CD14-positive monocyte (primary cell): ENCODE data around the gene TNFRSF25. TPM values are rescaled to one million over a fixed set of nuclear protein-coding genes. Genes with fewer than 3 reads are reported as not detected.

Source experiments
- DNase-seq, 3 donors: peaks; one replicate each; pipeline ENCODE4 v3.0.0-alpha.2; 2011 to 2022
- H2AFZ ChIP-seq: 2 replicates; pipeline ENCODE4 v1.6.0; 2012; ENCODE audit warnings: mild to moderate bottlenecking, low read depth, low read length, inconsistent platforms; ENCODE audit not compliant: insufficient read depth, poor library complexity, severe bottlenecking
- H3K27ac ChIP-seq, 2 donors: 1 replicate in 1 of 2; 2 replicates in 1 of 2; pipeline ENCODE4 v1.5.1; 2012 to 2013; ENCODE audit warnings: low read length in 2 of 2, control low read depth in 1 of 2, inconsistent platforms in 1 of 2, low read depth in 1 of 2, mild to moderate bottlenecking in 1 of 2
- H3K27me3 ChIP-seq, 2 donors: one replicate each; pipeline versions ENCODE4 v1.6.0 to v1.6.1; 2011 to 2013; ENCODE audit warnings: low read length in 2 of 2; ENCODE audit not compliant: control insufficient read depth in 2 of 2, insufficient read depth in 2 of 2
- H3K36me3 ChIP-seq, 2 donors: replicated peaks in 1 of 2; 1 replicate in 1 of 2; 2 replicates in 1 of 2; pipeline versions ENCODE4 v1.5.1 to v1.6.1; 2012 to 2013; ENCODE audit warnings: low read length in 2 of 2, control low read depth in 1 of 2, inconsistent platforms in 1 of 2, mild to moderate bottlenecking in 1 of 2; ENCODE audit not compliant: insufficient read depth in 2 of 2, control insufficient read depth in 1 of 2
- H3K4me1 ChIP-seq, 2 donors: 1 replicate in 1 of 2; 2 replicates in 1 of 2; pipeline versions ENCODE4 v1.5.1 to v1.6.1; 2012 to 2013; ENCODE audit warnings: low read length in 2 of 2, control low read depth in 1 of 2, inconsistent platforms in 1 of 2, mild to moderate bottlenecking in 1 of 2, moderate library complexity in 1 of 2; ENCODE audit not compliant: insufficient read depth in 2 of 2, control insufficient read depth in 1 of 2
- H3K4me2 ChIP-seq: replicated peaks from 2 replicates; pipeline ENCODE3; 2012; ENCODE audit warnings: low read length, moderate library complexity, mild to moderate bottlenecking; ENCODE audit not compliant: poor library complexity, severe bottlenecking; ENCODE audit errors: extremely low read depth
- H3K4me3 ChIP-seq, 3 experiments: fragments of 200-600 bp in 1 of 3; sonication (generic) in 1 of 3; replicated peaks in 1 of 3; 1 replicate in 2 of 3; 2 replicates in 1 of 3; pipeline ENCODE4 v1.5.1; 2011 to 2013; ENCODE audit warnings: low read length in 3 of 3, mild to moderate bottlenecking in 3 of 3, control low read depth in 2 of 3, low read depth in 2 of 3, inconsistent platforms in 1 of 3, moderate library complexity in 1 of 3
- H3K79me2 ChIP-seq: 2 replicates; pipeline ENCODE4 v1.6.0; 2012; ENCODE audit warnings: mild to moderate bottlenecking, control low read depth, inconsistent platforms, low read length, moderate library complexity; ENCODE audit not compliant: insufficient read depth
- H3K9ac ChIP-seq: 2 replicates; pipeline ENCODE4 v1.6.0; 2017; ENCODE audit warnings: low read length, mild to moderate bottlenecking; ENCODE audit not compliant: insufficient read depth, poor library complexity, severe bottlenecking
- H3K9me3 ChIP-seq, 2 donors: replicated peaks in 1 of 2; 1 replicate in 1 of 2; 2 replicates in 1 of 2; pipeline versions ENCODE4 v1.5.1 to v1.6.1; 2012 to 2013; ENCODE audit warnings: low read length in 2 of 2, control low read depth in 1 of 2; ENCODE audit not compliant: control insufficient read depth in 1 of 2, insufficient read depth in 1 of 2
- H4K20me1 ChIP-seq: 2 replicates; pipeline ENCODE4 v1.6.0; 2012; ENCODE audit warnings: mild to moderate bottlenecking, low read length, control low read depth, moderate library complexity; ENCODE audit not compliant: insufficient read depth
- H3K27ac Mint-ChIP-seq, 7 donors: one replicate each; pipeline ENCODE4 v1.8.0; 2020; ENCODE audit warnings: mild to moderate bottlenecking in 7 of 7, mixed read lengths in 7 of 7, moderate library complexity in 6 of 7, inconsistent platforms in 2 of 7
- H3K27me3 Mint-ChIP-seq, 3 donors: one replicate each; pipeline ENCODE4 v1.8.0; 2021 to 2022; ENCODE audit warnings: low read depth in 3 of 3, mild to moderate bottlenecking in 3 of 3, mixed read lengths in 3 of 3, moderate library complexity in 3 of 3, inconsistent platforms in 1 of 3
- H3K36me3 Mint-ChIP-seq, 2 donors: one replicate each; pipeline ENCODE4 v1.8.0; 2020; ENCODE audit warnings: mixed read lengths in 2 of 2, inconsistent platforms in 1 of 2, mild to moderate bottlenecking in 1 of 2
- H3K4me1 Mint-ChIP-seq: one replicate; pipeline ENCODE4 v1.8.0; 2020; ENCODE audit warnings: mild to moderate bottlenecking, mixed read lengths
- H3K4me3 Mint-ChIP-seq, 2 donors: one replicate each; pipeline ENCODE4 v1.8.0; 2020; ENCODE audit warnings: mild to moderate bottlenecking in 2 of 2, mixed read lengths in 2 of 2, moderate library complexity in 1 of 2
- H3K9me3 Mint-ChIP-seq, 7 donors: one replicate each; pipeline ENCODE4 v1.8.0; 2020 to 2022; ENCODE audit warnings: mixed read lengths in 7 of 7, mild to moderate bottlenecking in 6 of 7, moderate library complexity in 6 of 7, inconsistent platforms in 2 of 7
- WGBS: methylation state at CpG from one replicate; pipeline ENCODE4 v1.1.5; 2013; ENCODE audit warnings: missing lambda C conversion rate; ENCODE audit not compliant: insufficient coverage; 5-methylcytosine and 5-hydroxymethylcytosine counted together
- intact Hi-C, 2 donors: fragments of 100-400 bp; cut with micrococcal nuclease; formaldehyde crosslinking; loops; one replicate each; pipeline versions ENCODE4 v1.15.0 to v1.15.1; 2023
- polyA plus RNA-seq, 3 donors: library from polyadenylated mRNA; depleted of rRNA in 1 of 3; unstranded in 2 of 3; stranded (reverse) in 1 of 3; fragments of 300-500 nt in 2 of 3; fragments of >200 nt in 1 of 3; fragmentation: Illumina TruSeq in 2 of 3; gene quantifications; 1 replicate in 2 of 3; 2 replicates in 1 of 3; pipeline ENCODE4 v1.2.3, GENCODE V29; 2012 to 2021
- TF ChIP-seq, protein P1 (sequence below): fragments of 200-600 bp; IDR thresholded peaks from one replicate; pipeline ENCODE4 v1.8.0; 2022; ENCODE audit warnings: antibody characterized with exemption, mild to moderate bottlenecking

Gene TNFRSF25
- polyA plus RNA-seq, 3 donors, result 0.33 to 3.0 (median 0.48) TPM

GRCh38 chr1:6477039-6477820 is 11.3 kb upstream of the TNFRSF25 start:
- no peaks in the 10 kb centered on the region for H4K20me1 ChIP-seq
- intact Hi-C loops, result loop anchor here in 1 of 2 donors (5.0 kb wide), 1 partner anchor 230 kb away; no protein-coding TSS in a partner anchor
- no peak overlapping the region for H3K27ac Mint-ChIP-seq
- no peak overlapping the region for H3K4me2 ChIP-seq
- H3K27me3 Mint-ChIP-seq, result peaks cover 6 to 15% (median 12%) of the 10 kb centered on the region in 3 donors
- no peaks in the 10 kb centered on the region for H3K36me3 ChIP-seq
- no peak overlapping the region for H3K27ac ChIP-seq
- H2AFZ ChIP-seq, result no peak overlapping the region
- no peak overlapping the region for H3K4me3 Mint-ChIP-seq
- H3K4me3 ChIP-seq, result no peak overlapping the region
- H3K36me3 Mint-ChIP-seq, result no peaks in the 10 kb centered on the region
- no peaks in the 10 kb centered on the region for H3K27me3 ChIP-seq
- TF ChIP-seq, protein P1, sequence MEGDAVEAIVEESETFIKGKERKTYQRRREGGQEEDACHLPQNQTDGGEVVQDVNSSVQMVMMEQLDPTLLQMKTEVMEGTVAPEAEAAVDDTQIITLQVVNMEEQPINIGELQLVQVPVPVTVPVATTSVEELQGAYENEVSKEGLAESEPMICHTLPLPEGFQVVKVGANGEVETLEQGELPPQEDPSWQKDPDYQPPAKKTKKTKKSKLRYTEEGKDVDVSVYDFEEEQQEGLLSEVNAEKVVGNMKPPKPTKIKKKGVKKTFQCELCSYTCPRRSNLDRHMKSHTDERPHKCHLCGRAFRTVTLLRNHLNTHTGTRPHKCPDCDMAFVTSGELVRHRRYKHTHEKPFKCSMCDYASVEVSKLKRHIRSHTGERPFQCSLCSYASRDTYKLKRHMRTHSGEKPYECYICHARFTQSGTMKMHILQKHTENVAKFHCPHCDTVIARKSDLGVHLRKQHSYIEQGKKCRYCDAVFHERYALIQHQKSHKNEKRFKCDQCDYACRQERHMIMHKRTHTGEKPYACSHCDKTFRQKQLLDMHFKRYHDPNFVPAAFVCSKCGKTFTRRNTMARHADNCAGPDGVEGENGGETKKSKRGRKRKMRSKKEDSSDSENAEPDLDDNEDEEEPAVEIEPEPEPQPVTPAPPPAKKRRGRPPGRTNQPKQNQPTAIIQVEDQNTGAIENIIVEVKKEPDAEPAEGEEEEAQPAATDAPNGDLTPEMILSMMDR, result no peak
- H3K9me3 ChIP-seq, result no peaks in the 10 kb centered on the region
- no peaks in the 10 kb centered on the region for H3K79me2 ChIP-seq
- WGBS, result 94% methylated on average over 21 of the region's 24 CpGs
- no peak for DNase-seq
- H3K9ac ChIP-seq, result no peak overlapping the region
- no peaks in the 10 kb centered on the region for H3K4me1 Mint-ChIP-seq
- no peaks in the 10 kb centered on the region for H3K4me1 ChIP-seq
- no peaks in the 10 kb centered on the region for H3K9me3 Mint-ChIP-seq

DNA sequence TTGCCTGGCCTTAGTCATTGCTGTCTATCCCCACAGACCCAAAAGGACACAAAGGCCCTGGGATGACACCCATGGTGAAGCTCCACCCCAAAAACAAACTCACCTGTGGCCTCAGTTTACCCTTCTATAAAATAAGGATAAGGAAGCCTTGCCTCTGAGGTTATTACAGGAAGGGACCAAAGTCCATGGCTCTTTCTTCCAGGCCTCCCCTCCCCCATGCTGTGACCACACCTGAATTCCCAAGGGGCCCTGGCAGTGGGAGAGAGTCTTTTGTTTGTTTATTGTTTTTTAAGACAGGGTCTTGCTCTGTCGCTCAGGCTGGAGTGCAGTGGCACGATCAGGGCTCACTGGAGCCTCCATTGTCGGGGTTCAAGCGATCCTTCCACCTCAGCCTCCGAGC is 10.5 kb upstream of the TNFRSF25 start:
- H2AFZ ChIP-seq, result no peak overlapping the region
- no peaks in the 10 kb centered on the region for H3K4me1 ChIP-seq
- no peaks in the 10 kb centered on the region for H4K20me1 ChIP-seq
- H3K4me1 Mint-ChIP-seq, result no peaks in the 10 kb centered on the region
- H3K4me2 ChIP-seq, result no peak overlapping the region
- H3K9me3 Mint-ChIP-seq, result peaks cover 0 to 3% (median 0%) of the 10 kb centered on the region in 7 donors
- no peaks in the 10 kb centered on the region for H3K36me3 ChIP-seq
- no peak overlapping the region for H3K4me3 ChIP-seq
- no peaks in the 10 kb centered on the region for H3K36me3 Mint-ChIP-seq
- intact Hi-C loops, result loop anchor here in 1 of 2 donors (5.0 kb wide), 1 partner anchor 229 kb away; no protein-coding TSS in a partner anchor
- peaks cover 0 to 6% of the 10 kb centered on the region in 2 donors for H3K9me3 ChIP-seq
- H3K27ac ChIP-seq, result no peak overlapping the region
- no peak overlapping the region for H3K4me3 Mint-ChIP-seq
- no peak for DNase-seq
- no peak overlapping the region for H3K27ac Mint-ChIP-seq
- peaks cover 6 to 13% (median 8%) of the 10 kb centered on the region in 3 donors for H3K27me3 Mint-ChIP-seq
- H3K9ac ChIP-seq, result no peak overlapping the region
- 96% methylated on average over 4 of the region's 5 CpGs for WGBS
- TF ChIP-seq, protein P1, result no peak
- H3K79me2 ChIP-seq, result no peaks in the 10 kb centered on the region
- H3K27me3 ChIP-seq, result no peaks in the 10 kb centered on the region
